NCI-H526 (cell line): ENCODE data around the gene RALGAPB.
"Not testable (repeated sequence)": the region's sequence is repeated elsewhere in the genome, so short reads cannot be mapped to it uniquely, and the experiment has no call there.

ENCODE experiments used
- DNase-seq, 2 experiments: peaks; one replicate each; lab custom pipeline; 2025; lab: John Stamatoyannopoulos, UW

RALGAPB gene

GRCh38 chr20:38472513-38473366 is at the start of gene RALGAPB:
RALGAPB (plus strand) TSS chr20:38472843; CDS start chr20:38488433, 15,590 bp downstream.
- DNase-seq = peak; percentile 98 to 100

GRCh38 chr20:38423541-38423940 is 49.1 kb upstream of the RALGAPB start:
- DNase-seq = no peak

DNA sequence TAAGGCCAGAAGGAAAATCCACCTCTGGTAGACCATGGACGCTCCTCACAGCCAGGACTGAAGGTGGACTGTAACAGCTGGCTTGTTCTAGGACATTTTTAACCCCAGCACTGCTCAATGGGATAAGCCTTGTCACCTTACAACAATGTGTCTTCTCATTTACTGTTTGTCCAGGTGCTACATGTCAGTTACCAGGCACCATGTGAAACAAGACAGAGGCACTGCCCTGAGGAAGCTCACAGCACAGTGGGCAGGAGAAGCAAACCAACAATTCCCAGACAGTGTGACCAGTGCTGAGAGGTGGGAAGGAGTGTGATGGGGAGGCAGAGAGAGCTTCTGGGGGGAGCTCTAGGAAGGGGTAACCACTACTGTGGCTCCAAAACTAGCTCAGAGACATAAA is 48.2 kb upstream of the RALGAPB start:
- DNase-seq = no peak

DNA sequence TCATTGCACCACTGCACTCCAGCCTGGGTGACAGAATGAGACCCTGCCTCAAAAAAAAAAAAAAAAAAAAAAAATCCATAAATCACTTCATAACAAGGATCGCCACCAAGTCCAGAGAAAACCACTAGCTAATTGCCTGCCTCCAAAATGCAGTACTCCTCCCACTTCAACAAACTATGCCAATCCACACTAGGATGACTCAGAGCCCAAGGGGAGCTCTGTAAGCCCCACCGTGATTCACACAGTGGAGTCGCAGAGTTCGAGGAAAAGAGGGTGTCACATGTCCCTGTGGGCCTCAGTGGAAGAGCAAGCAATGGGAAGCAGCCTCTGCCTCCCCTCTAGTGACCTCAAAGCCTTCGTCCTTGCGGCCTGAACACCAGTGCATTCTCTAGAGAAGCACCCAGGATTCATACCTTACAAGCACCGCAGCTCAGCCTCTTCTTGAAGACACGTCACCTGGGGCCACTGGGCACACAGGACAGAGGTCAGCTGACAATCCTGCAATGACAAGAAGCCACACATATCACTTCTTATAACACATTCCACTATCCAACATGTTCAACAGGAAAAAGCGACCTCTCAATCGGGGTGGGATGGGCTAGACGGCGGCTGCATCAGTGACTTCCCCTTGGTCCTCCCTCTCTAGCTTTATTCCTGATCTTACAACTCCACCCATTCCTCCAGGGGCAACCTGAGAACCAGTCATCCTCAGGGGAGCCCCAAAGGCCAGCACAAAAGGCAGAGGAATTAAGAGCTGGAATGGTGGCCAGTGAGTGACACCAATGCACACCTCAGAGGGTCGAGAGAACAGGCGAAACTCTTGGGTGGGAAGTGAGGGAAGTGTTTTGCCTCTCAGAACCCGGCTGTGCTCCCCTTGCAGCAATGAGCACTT is 46.4 kb upstream of the RALGAPB start:
- no peak for DNase-seq

- DNase-seq = no peak
These were observed 45.0 kb upstream of the RALGAPB start for GRCh38 chr20:38427655-38428023.

GRCh38 chr20:38428800-38429199 is 43.8 kb upstream of the RALGAPB start:
- DNase-seq = no peak

- DNase-seq = no peak
These were observed 43.3 kb upstream of the RALGAPB start for GRCh38 chr20:38429301-38429700.

DNA sequence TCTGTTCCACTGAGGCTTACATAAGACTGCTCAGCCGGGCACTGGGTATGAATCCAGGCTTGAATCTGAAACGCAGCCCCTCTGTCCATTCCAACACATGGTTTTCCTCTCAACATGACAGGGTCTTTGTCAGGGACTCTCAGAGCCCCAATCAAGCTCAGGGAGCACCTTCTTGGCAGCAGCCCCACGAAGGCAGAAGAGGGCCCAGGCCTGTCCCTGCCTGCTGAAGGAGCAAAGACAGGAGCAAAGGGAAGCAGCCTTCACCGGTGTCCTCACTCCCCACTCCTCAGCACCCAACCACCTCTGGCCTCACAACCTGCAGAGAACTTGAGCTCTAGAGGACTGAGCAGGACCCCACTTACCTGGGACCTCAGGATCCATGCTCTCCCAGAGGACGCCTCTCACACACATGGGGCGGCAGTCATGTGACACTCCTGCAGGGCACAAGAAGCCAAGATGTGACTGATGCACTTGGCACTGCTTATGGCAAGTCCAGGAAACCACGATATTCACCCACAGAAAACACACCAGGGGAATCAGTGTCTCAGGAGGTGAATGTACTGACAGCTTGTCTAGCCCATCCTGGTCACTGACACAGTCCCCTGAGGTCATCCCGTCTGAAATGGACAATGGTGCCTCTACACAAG is 41.8 kb upstream of the RALGAPB start:
- no peak for DNase-seq

GRCh38 chr20:38432292-38432691 is 40.4 kb upstream of the RALGAPB start:
- DNase-seq = no peak

DNA sequence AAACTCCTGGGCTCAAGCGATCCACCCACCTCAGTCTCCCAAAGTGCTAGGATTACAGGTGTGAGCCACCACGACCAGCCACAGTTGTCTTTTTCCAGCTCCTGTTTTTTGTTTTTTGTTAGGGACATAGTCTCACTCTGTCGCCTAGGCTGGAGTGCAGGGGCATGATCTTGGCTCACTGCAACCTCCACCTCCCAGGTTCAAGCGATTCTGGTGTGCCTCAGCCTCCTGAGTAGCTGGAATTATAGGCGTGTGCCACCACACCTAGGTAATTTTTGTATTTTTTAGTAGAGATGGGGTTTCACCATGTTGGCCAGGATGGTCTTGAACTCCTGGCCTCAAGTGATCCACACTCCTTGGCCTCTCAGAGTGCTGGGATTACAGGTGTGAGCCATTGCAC is 39.8 kb upstream of the RALGAPB start:
- not testable (repeated sequence) for DNase-seq

DNA sequence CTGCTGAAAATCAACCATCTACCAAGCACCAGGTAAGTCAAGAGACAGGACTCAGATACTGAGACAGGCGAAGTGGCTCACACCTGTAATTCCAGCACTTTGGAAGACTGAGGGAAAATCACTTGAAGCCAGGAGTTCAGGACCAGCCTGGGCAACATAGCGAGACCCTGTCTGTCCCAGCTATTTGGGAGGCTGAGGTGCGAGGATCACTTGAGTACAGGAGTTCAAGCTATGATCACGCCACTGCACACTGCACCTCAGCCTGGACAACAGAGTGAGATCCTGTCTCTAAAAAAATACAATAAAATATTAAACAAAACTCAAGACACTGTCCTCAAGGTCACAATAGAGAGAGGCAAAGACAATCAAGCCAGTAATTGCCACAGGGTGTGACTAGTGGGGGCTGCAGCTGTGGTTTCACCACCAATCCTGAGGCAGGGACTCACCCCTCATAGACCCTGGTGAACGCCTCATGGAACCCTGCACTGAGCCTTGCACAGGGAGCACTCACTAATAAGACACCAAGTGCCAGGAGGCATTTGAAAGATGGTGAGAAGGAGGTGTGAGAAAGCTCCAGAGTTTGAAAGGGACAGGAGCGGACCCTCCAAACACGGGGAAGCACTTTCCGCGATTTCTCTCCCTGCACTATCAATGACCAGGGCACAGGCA is 39.2 kb upstream of the RALGAPB start:
- no peak for DNase-seq

DNA sequence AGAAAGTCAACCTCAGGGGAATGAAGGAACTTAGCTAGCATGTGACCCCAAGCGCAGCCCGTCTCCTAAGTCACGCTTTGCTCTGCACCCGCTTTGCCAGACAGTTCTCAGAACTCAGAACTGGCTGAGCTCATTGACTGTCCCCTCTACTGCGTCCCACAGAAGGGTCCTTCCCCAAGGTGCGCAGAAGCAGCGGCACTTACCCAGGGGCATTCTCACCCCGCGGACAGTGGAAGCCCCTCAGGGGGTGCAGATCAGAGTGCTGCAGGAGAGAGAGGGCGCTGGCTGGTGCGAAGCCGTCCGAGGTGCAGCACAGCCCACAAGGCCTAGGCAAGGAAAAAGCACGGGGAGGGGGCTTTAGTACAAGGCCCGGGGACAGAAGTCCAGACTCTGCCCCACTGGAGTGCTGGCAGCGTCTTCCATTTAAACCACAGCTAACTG is 38.3 kb upstream of the RALGAPB start:
- DNase-seq = peak in 1 of 2 experiments; percentile 50

DNA sequence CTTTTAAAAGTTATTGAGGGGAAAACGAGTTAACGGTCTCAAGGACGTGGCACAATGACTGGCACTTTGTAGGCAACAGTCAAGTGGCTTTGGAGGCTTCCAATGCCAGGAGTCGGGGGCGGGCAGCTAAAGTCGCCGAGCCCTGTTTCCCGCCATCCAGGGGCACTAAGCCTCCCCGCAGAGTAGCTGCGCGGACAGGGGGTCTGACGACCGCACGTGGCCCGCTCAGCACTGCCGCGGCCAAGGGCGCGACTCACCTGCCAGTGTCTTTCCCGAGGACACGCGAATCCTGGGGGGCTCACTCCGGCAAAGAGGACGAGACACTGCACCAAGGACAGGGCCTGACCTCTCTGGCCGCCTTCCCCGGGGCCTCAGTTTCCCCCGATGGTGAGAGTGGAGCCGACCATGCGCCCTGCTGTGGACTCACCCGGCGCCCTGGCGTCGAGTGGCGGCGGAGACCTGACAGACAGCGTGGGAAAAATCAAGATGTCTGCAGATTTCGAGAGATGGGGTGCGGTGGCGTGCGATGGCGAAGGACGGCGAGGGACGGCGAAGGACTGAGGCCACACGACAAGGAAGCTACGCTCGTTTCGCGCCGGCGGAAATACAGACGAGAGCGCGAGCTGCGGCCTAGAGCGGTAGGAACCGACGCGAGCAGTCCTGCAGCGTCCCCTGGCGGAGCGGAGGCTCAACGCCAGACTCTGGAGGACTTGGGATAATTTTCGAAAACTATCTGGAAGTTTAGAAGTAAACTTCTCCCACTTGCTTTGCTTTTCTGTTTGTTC is 37.7 kb upstream of the RALGAPB start, which contains the start of gene SNHG17:
Gene SNHG17 (minus strand): TSS at position 559 of the 785 bp plus-strand sequence.
- DNase-seq = peak; percentile 78 to 95

DNA sequence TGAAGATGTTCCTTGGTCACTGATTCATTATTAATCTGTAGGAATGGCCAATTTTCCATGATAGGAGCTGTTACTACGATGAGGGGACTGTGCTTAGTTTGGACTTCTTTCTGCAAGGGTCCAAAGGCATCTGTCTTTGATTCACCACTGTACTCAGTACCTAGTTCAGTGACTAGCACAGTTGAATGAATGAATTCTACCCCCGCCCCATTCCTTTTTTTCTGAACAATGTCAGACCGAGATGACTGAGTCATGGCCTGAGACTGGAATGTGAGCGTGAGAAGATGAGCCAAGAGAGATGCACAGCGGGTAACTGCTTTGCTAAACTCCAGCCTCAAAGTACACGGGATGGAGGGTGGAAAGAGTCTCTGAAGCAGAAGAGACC is 37.1 kb upstream of the RALGAPB start:
- no peak for DNase-seq

DNA sequence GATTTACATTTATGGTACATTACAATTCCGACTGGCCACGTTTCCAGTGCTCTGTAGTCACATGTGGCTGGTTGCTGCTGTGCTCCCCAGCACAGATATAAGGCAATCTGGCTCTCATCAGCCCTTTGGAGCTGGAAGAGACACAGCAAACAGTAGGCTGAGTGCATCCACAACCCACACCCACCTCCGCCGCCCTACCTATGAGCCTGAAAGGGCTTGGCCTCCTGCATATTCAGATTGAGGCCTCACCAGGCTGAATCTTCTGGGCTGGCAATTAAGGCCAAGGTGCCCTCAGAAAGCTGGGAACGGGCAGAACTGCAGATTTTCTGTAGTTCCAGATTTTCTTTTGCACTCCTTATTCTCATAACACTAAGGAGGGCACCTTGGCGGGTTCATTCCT is 34.8 kb upstream of the RALGAPB start:
- no peak for DNase-seq

DNA sequence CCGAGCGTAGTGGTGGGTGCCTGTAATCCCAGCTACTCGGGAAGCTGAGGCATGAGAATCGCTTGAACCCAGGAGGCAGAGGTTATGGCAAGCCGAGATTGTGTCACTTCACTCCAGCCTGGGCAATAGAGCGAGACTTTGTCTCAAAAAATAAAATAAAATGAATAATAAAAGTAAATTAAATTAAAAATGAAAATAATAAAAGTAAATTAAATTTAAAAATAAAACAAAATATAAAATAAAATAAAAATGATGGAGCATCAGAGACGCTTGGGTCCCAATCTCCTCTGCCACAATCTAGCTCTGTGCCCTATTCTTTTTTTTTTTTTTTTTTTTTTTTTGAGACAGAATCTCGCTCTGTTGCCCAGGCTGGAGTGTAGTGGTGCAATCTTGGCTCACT is 31.5 kb upstream of the RALGAPB start:
- not testable (repeated sequence) for DNase-seq

DNA sequence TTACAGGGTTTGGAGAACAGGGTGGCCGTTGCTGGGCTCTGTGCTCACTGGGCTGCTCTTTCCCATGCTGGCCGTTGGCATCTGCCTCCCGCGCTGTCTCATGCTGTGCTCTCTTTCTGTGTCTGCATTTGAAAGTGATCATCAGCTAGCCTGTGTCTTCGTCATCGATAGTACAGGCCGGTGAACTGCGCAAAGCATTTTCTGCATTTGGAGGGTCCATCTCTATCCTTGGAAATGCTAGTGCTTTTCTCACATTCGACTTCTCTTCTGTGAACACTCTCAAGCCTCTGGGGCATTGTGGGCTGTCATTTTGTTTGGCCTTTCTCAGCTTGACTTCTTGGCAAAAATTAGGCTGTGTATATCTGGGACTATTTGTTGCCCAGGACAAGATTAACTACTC is 30.7 kb upstream of the RALGAPB start:
- DNase-seq = no peak

DNA sequence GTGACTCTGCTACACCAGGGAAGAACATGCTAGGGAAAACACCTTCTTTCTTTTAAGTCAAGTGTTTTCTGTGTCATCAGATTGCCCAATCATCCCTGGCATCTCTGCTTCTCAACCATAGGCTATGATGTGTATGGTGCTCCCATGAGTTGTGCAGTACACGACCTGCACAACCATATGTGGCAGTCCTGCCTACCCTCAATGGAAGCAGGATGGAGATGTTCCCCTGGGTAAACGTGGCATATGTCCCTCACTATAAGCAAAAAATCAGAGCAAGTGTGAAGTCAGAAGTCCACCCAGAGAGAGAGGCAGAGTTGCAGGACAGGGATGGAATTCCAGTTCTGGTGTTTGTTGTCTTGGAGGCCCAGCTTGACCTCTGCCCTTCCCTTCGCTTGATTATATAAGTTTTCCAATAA is 27.3 kb upstream of the RALGAPB start:
- no peak for DNase-seq

GRCh38 chr20:38445901-38446425 is 26.7 kb upstream of the RALGAPB start:
- no peak for DNase-seq

DNA sequence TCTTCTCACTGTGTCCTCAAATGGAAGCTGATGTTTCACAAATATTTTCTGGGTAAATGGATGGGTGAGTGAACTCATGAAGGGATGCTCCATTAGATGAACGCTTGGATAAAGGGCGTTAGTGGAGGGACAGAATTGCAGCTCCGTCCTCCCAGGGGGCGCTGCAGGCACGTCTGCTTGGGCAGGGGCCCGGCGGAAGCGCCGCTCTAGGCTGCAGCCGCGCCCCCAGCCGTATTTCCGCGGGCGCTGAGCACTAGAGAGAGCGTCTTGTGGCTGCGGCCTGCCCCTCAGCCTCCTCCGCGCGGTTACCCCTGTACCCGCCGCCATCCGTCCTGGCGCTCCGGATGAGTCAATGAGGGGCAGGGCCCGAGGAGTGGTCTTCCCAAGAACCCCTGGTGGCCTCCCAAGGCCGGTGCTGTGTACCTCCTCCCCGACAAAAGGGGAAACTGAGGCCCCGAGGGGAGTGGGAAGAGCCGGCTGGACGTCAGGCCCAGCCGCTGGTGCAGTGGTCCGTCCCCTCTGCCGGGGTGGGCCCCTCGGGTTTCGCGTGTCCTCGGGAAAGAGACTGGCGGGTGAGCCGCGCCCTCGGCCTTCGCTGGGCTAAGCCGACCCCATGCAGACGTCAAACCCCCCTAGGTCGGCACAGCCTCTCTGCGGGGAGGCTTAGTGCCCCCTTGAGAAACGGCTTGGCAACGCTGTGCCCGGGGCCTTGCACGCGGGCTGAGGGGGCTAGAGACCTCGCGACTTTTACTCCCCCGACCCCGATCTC is 26.0 kb upstream of the RALGAPB start:
- peak; percentile 68 to 96 for DNase-seq
